Measurements from ENCODE around the gene MTHFD1. TPM values are rescaled to one million over a fixed set of nuclear protein-coding genes. Genes with fewer than 3 reads are reported as not detected.

MTHFD1 gene
- total RNA-seq, 2 experiments from 2014 or later, result 223 to 316 TPM

DNA sequence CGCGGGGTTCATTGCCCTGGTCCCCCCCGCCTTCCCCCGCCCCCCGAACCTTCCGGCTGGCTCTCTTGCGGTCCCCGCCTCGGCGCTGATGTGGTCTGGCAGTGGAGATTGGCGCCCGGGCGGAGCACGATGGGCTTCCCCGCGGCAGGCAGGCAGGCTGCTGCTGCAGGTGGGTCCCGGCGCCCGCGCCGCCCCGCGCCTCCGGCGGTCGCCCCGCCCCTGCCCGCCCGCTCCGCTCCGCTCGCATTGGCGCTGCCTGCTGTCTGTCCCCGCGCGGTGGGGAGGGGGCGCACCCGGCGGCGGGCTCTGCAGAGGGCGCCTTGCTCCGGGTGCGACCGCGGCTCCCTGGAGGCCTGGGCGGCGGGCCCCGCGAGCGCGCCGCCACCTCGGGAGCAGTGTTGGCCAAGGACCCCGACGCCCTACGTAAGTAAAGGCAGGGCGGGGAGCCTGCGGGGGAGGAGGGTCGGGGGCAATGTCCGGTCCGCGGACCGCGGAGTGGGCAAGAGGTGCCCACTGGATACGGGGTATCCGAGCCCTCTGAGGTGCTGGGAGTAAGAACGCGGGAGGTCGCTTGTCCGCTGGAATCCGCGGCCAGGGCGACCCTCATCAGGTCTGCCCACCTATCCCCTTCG, 77.2 kb downstream of the MTHFD1 start, which contains the start of gene AKAP5:
Gene AKAP5, plus strand, starts transcription at position 309 of the 632 bp plus-strand sequence. CDS start 2,896 bp downstream, outside the sequence.
- H3K36me3 Mint-ChIP-seq, result peaks cover 12% of the 10 kb centered on the region
- H3K9me3 Mint-ChIP-seq (ENCODE audit: low read depth), result no peaks in the 10 kb centered on the region
- DNase-seq (peak; percentile 71), ATAC-seq (peak; percentile 91)
- H3K4me1 Mint-ChIP-seq, result peaks cover 40% of the 10 kb centered on the region
- H3K27ac Mint-ChIP-seq, result peak within 1 kb of the TSS; percentile 80
- no peaks in the 10 kb centered on the region for H3K27me3 Mint-ChIP-seq
- CTCF ChIA-PET, result interaction anchor here (0.9 to 4.8 kb wide), 12 partner anchors 10 to 121 kb away, joined by 3 to 23 read pairs (median 6); partner anchors contain the start of gene MTHFD1
- peak within 1 kb of the TSS; percentile 79 for H3K4me3 Mint-ChIP-seq

- peaks cover 11% of the 10 kb centered on the region for H3K36me3 Mint-ChIP-seq
- H3K9me3 Mint-ChIP-seq (ENCODE audit: low read depth), result no peaks in the 10 kb centered on the region
- ATAC-seq (no peak), DNase-seq (no peak)
- H3K27me3 Mint-ChIP-seq, result no peaks in the 10 kb centered on the region
- H3K27ac Mint-ChIP-seq, result peak overlapping the region; percentile 66
- H3K4me1 Mint-ChIP-seq, result peaks cover 40% of the 10 kb centered on the region
- peak overlapping the region; percentile 79 for H3K4me3 Mint-ChIP-seq
- CTCF ChIA-PET, result interaction anchor here (0.9 to 4.8 kb wide), 9 partner anchors 11 to 122 kb away, joined by 3 to 23 read pairs (median 6); partner anchors contain the start of gene MTHFD1
Observed at GRCh38 chr14:64465831-64466554, 77.8 kb downstream of the MTHFD1 start.

GRCh38 chr14:64467101-64467500, 78.9 kb downstream of the MTHFD1 start:
- ATAC-seq (no peak), DNase-seq (no peak)
- Mint-ChIP-seq H3K4me3 (no peak overlapping the region), H3K27ac (no peak overlapping the region), H3K4me1 (peaks cover 45% of the 10 kb centered on the region), H3K36me3 (peaks cover 12% of the 10 kb centered on the region), H3K9me3 (ENCODE audit: low read depth) (no peaks in the 10 kb centered on the region), H3K27me3 (no peaks in the 10 kb centered on the region)
- CTCF ChIA-PET, result interaction anchor here (0.8 to 4.8 kb wide), 9 partner anchors 9 to 123 kb away, joined by 3 to 23 read pairs (median 5); no protein-coding TSS in a partner anchor

DNA sequence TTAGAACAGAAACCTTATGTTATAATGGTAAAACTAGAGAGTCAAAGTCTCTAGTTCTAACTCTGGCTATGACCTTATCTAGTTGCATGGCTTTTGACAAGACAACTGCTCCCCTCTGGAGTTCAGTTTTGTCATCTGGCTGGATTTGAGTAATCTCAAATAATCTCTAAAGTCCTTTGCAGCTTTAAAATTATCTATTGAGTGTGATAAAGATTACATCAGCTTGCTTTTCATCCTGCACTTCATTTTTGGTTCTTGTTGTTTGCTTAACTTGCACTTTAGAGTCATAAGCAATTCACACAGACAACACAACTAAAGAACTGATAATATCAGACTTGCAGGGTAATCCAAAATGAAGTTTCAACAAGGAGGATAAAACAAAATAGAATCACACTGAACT, 79.4 kb downstream of the MTHFD1 start:
- H3K4me3 Mint-ChIP-seq, result peak overlapping the region; percentile 20
- no peaks in the 10 kb centered on the region for H3K9me3 Mint-ChIP-seq (ENCODE audit: low read depth)
- DNase-seq (no peak), ATAC-seq (no peak)
- no peak overlapping the region for H3K27ac Mint-ChIP-seq
- CTCF ChIA-PET, result interaction anchor here (0.8 to 4.8 kb wide), 8 partner anchors 8 to 123 kb away, joined by 3 to 23 read pairs (median 4); no protein-coding TSS in a partner anchor
- peaks cover 12% of the 10 kb centered on the region for H3K36me3 Mint-ChIP-seq
- H3K27me3 Mint-ChIP-seq, result no peaks in the 10 kb centered on the region
- H3K4me1 Mint-ChIP-seq, result peaks cover 45% of the 10 kb centered on the region

GRCh38 chr14:64468451-64468850, 80.3 kb downstream of the MTHFD1 start:
- H3K27ac Mint-ChIP-seq, result no peak overlapping the region
- H3K9me3 Mint-ChIP-seq (ENCODE audit: low read depth), result no peaks in the 10 kb centered on the region
- peaks cover 48% of the 10 kb centered on the region for H3K4me1 Mint-ChIP-seq
- ATAC-seq, result no peak
- no peaks in the 10 kb centered on the region for H3K27me3 Mint-ChIP-seq
- no peak for DNase-seq
- no peak overlapping the region for H3K4me3 Mint-ChIP-seq
- H3K36me3 Mint-ChIP-seq, result peaks cover 9% of the 10 kb centered on the region
- CTCF ChIA-PET, result interaction anchor here (0.9 to 4.8 kb wide), 6 partner anchors 10 to 168 kb away, joined by 3 to 23 read pairs (median 4); no protein-coding TSS in a partner anchor

- no peak overlapping the region for H3K4me3 Mint-ChIP-seq
- H3K36me3 Mint-ChIP-seq, result peaks cover 11% of the 10 kb centered on the region
- CTCF ChIA-PET, result interaction anchor here (1.2 to 1.9 kb wide), 2 partner anchors 10 to 130 kb away, joined by 3 to 6 read pairs; no protein-coding TSS in a partner anchor
- no peak overlapping the region for H3K27ac Mint-ChIP-seq
- H3K4me1 Mint-ChIP-seq, result peaks cover 32% of the 10 kb centered on the region
- DNase-seq (no peak), ATAC-seq (peak; percentile 47)
- H3K27me3 Mint-ChIP-seq, result no peaks in the 10 kb centered on the region
- no peaks in the 10 kb centered on the region for H3K9me3 Mint-ChIP-seq (ENCODE audit: low read depth)
Observed at GRCh38 chr14:64474041-64474440, 85.9 kb downstream of the MTHFD1 start.

- Mint-ChIP-seq H3K4me1 (peaks cover 31% of the 10 kb centered on the region), H3K27ac (no peak overlapping the region), H3K27me3 (no peaks in the 10 kb centered on the region), H3K4me3 (no peak overlapping the region), H3K9me3 (ENCODE audit: low read depth) (no peaks in the 10 kb centered on the region), H3K36me3 (peaks cover 11% of the 10 kb centered on the region)
- CTCF ChIA-PET, result interaction anchor here (1.9 kb wide), 1 partner anchor 131 kb away, joined by 6 read pairs; no protein-coding TSS in a partner anchor
- ATAC-seq (no peak), DNase-seq (no peak)
Observed at GRCh38 chr14:64474698-64475097, 86.5 kb downstream of the MTHFD1 start.

DNA sequence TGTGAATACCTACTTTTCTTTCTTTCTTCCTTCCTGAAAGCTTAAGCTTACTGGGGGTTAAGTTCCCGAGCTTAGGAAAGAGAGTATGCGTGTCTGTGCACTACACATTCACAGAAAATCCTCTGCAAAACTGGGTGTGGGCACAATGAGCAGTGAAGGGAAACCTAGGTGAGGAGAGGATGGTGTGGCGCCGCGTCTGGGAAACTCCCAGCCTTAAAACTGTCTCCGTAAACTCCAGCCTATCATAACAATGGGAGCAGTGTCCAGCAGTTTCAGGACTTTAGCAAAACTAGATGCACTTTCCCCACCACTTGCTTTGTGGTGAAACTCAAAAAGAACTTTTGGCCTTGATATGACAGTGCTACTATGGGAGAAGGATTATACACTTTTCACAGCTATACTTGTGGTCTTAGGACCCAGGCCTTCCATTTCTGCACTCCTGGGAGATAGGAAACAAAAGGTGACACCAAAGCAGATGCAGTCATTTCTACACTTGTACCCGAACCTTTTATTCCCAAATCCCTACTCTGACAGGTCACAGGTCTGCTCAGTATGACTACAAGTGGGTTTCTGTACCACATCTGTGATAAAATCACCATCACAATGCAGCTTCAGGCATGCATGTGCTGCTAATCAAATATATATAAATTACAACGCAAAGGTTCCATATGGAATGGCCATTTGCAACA, 87.6 kb downstream of the MTHFD1 start:
- Mint-ChIP-seq H3K9me3 (ENCODE audit: low read depth) (no peaks in the 10 kb centered on the region), H3K4me3 (no peak overlapping the region), H3K27ac (no peak overlapping the region), H3K36me3 (peaks cover 13% of the 10 kb centered on the region), H3K4me1 (peaks cover 30% of the 10 kb centered on the region), H3K27me3 (no peaks in the 10 kb centered on the region)
- CTCF ChIA-PET, result interaction anchor here (0.7 to 6.4 kb wide), 4 partner anchors 8 to 132 kb away, joined by 3 to 55 read pairs (median 3); no protein-coding TSS in a partner anchor
- ATAC-seq, result no peak
- DNase-seq, result no peak

DNA sequence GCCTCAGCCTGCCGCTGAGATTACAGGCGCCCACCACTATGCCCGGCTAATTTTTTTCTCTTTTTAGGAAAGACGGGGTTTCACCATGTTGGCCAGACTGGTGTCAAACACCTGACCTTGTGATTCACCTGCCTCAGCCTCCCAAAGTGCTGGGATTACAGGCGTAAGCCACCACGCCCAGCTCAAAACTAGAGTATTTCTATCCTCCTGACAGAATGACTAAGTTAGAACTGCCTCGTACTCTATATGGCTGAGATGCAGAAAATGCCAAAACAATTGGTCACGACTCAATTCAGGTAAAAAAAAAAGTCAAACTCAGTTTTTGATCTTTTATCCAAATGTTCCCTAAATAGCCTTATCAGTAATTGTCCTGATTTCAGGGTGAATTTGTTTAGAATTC, 88.3 kb downstream of the MTHFD1 start:
- H3K9me3 Mint-ChIP-seq (ENCODE audit: low read depth), result no peaks in the 10 kb centered on the region
- no peaks in the 10 kb centered on the region for H3K27me3 Mint-ChIP-seq
- H3K4me3 Mint-ChIP-seq, result no peak overlapping the region
- ATAC-seq, result no peak
- DNase-seq, result no peak
- H3K36me3 Mint-ChIP-seq, result peaks cover 13% of the 10 kb centered on the region
- peaks cover 29% of the 10 kb centered on the region for H3K4me1 Mint-ChIP-seq
- CTCF ChIA-PET, result interaction anchor here (1.3 to 6.4 kb wide), 3 partner anchors 9 to 132 kb away, joined by 3 to 55 read pairs (median 21); no protein-coding TSS in a partner anchor
- H3K27ac Mint-ChIP-seq, result no peak overlapping the region

DNA sequence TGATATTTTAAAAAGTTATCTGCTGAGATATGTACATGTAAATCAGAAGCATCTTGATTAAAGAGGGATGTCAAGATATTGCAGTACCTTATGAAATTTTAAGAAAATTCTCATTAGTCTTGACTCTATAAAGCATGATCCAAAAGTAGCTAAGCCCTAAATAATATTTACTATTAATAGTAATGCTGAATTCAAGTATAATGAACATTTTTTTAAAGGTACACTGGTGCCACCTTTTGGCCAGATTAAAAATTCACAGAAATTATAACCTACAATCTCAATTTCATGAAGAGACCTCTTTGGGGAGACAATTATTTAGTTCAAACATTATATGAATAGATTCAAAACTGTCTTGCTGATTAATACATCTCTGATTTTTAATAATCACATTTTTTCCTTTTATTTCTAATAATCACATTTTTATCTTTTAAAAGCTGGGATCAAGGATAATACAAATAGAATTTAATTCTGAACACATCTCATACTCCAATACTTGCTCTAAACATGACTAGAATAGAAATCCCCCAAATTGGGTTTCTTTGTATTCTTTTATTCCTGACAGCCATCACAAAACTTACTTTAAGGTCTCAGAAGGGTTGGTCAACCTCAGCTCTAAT, 90.6 kb downstream of the MTHFD1 start:
- H3K36me3 Mint-ChIP-seq, result peaks cover 13% of the 10 kb centered on the region
- CTCF ChIA-PET, result interaction anchor here (0.7 to 6.4 kb wide), 21 partner anchors 11 to 282 kb away, joined by 3 to 55 read pairs (median 6); partner anchors contain the start of gene AKAP5
- ATAC-seq (no peak), DNase-seq (no peak)
- H3K27me3 Mint-ChIP-seq, result no peaks in the 10 kb centered on the region
- H3K4me1 Mint-ChIP-seq, result peaks cover 25% of the 10 kb centered on the region
- H3K9me3 Mint-ChIP-seq (ENCODE audit: low read depth), result no peaks in the 10 kb centered on the region
- H3K27ac Mint-ChIP-seq, result no peak overlapping the region
- H3K4me3 Mint-ChIP-seq, result no peak overlapping the region

- Mint-ChIP-seq H3K4me3 (no peak overlapping the region), H3K36me3 (peaks cover 55% of the 10 kb centered on the region), H3K27ac (no peak overlapping the region), H3K27me3 (no peaks in the 10 kb centered on the region), H3K4me1 (peaks cover 22% of the 10 kb centered on the region), H3K9me3 (ENCODE audit: low read depth) (no peaks in the 10 kb centered on the region)
- ATAC-seq, result no peak
- DNase-seq, result no peak
- CTCF ChIA-PET, result interaction anchor here (1.5 to 2.2 kb wide), 3 partner anchors 14 to 145 kb away, joined by 4 to 7 read pairs (median 5); no protein-coding TSS in a partner anchor
Observed at GRCh38 chr14:64488590-64489099, 100.5 kb downstream of the MTHFD1 start.

DNA sequence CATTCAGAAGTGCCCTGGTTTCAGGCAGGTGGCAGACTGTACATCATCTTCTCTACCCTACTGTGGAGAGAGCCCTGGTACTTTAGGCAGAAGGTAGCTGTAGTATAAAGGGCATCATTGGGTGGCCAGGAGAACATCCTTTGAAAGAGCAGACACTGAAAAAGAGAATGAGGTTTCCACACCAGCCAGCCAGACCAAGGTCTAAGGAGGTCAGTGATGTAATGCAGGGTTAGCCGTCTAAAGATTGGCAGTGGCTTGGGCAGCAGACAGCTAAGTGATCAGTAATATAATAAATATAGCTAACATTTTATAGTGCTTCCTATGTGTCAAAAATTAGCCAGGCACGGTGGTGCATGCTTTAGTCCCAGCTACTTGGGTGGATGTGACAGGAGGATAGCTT, 103.5 kb downstream of the MTHFD1 start:
- H3K27me3 Mint-ChIP-seq, result no peaks in the 10 kb centered on the region
- CTCF ChIA-PET, result interaction anchor here (1.5 to 9.0 kb wide), 2 partner anchors 19 to 62 kb away, joined by 3 to 70 read pairs; no protein-coding TSS in a partner anchor
- DNase-seq (no peak), ATAC-seq (no peak)
- H3K4me3 Mint-ChIP-seq, result no peak overlapping the region
- peaks cover 46% of the 10 kb centered on the region for H3K36me3 Mint-ChIP-seq
- peaks cover 28% of the 10 kb centered on the region for H3K4me1 Mint-ChIP-seq
- no peaks in the 10 kb centered on the region for H3K9me3 Mint-ChIP-seq (ENCODE audit: low read depth)
- H3K27ac Mint-ChIP-seq, result no peak overlapping the region
